Measurements from ENCODE around the gene SIRT3. TPM values are rescaled to one million over a fixed set of nuclear protein-coding genes. Genes with fewer than 3 reads are reported as not detected.

The SIRT3 gene
- total RNA-seq, 1 experiment from 2014 or later: 19.7 TPM

DNA sequence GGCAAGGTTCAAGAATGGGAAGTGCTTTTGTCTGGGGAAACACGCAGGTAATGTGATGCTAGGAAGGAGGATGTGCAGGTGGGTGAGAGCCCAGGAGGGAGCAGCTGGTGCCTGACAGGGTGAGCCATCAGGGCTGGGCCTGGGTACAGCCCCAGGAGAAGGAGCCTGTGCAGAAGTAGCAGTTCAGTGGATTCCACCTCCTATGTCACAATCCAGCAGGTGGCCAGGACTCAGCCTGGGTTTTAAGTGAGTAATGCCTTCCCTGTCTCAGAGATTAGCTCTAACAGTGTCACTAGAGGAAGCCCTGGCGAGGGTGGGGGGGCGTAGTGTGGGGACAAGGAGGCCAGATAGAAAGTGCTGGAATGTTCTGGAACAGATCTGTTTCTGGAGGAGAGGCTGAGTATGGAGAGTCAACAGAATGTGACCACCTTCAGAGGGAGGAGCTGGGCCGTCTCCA is 20.5 kb downstream of the SIRT3 start:
- DNase-seq (ENCODE audit: low spot score): peak; percentile 27

DNA sequence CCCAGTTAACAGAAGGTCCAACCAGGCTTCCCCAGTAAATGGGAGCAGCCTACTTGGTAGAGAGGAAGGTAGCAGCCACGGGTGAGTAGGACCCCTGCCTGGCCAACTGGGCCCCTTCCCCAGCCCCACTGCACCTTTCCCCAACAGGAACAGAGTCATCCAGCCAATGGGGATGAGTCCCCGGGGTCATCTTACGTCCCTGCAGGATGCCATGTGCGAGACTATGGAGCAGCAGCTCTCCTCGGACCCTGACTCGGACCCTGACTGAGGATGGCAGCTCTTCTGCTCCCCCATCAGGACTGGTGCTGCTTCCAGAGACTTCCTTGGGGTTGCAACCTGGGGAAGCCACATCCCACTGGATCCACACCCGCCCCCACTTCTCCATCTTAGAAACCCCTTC is 22.1 kb downstream of the SIRT3 start:
- no peak for DNase-seq (ENCODE audit: low spot score)

DNA sequence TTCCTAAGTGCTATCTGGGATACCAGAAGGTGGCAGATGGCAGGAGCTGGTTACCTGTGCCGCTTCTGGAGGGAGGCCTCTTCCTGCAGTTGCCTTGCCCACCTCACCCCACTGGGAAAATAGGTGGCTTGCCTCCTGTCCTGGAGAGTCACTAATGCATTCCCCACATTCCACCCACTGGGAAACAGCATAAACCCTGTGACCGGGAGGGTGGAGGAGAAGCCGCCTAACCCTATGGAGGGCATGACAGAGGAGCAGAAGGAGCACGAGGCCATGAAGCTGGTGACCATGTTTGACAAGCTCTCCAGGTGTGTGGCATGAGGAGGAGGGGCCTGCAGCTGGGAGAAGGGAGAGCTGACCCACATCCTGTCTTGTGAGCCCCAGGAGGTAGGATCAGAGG is 23.0 kb downstream of the SIRT3 start:
- DNase-seq (ENCODE audit: low spot score): peak; percentile 27

DNA sequence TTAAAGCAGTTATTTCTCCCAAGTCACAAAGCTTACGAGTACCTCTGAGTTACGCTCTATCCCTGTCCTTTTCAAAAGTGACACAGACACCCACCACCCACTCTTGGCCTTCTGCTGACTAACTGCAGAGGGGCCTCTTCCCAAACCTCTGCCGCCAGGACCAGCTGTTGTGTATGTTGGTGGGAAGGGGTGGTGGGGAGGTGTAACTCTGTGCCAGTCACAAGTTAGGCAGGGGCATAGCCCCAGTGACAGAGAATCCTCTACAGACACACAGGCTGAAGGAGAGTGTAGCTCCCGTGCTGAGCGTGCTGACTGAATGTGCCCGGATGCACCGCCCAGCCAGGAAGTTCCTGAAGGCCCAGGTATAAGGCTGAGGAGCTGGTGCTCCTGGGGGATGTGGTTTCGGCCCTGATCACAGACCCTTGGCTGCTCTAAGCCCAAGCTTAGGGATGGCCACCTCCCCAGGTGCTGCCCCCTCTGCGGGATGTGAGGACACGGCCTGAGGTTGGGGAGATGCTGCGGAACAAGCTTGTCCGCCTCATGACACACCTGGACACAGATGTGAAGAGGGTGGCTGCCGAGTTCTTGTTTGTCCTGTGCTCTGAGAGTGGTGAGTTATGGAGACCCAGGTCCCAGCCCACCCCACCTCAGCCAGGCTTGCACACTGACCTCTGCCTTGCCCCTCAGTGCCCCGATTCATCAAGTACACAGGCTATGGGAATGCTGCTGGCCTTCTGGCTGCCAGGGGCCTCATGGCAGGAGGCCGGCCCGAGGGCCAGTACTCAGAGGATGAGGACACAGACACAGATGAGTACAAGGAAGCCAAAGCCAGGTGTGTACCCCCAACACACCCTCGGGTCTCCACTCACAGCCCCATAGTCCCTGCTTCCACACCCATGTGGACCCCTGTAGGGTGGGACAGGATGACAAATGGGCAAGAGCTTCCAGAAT is 23.7 kb downstream of the SIRT3 start:
- no peak for DNase-seq (ENCODE audit: low spot score)

DNA sequence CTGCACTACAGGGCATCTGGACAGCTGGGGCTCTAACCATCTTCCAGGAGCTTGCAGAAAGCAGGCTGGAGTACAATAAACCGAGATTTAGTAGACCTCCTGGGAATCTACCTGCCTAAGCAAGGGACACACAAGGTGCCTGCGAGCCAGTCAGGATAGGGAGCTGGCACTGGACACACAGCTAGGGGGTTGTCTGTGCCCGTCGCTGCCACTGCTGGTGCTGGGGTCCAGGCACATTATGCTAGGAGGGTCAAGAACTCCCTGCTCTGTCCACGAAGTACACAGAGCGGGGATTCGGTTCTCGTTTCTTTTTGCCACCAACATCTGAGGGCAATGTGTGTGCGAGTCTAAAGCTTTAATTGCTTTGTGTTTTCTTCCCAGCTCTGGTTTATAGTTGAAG is 24.4 kb downstream of the SIRT3 start:
- no peak for DNase-seq (ENCODE audit: low spot score)

DNA sequence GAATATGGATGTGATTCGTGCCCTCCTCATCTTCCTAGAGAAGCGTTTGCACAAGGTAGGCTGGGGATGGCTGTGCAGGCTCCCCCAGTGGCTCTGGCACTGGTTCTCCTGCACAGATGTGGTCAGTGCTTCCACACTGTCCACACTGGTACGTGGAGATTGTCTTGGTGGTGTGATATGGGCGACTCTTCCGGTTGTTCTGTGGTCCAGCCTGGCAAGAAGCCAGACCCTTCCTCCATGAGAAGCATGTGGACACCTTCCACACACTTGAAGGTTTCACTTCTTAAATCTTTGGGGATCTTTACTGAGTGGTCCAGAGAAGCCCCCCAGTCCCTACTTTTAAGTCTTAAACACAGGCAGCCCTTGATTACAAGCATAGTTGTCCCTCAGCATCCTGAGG is 24.8 kb downstream of the SIRT3 start:
- no peak for DNase-seq (ENCODE audit: low spot score)

DNA sequence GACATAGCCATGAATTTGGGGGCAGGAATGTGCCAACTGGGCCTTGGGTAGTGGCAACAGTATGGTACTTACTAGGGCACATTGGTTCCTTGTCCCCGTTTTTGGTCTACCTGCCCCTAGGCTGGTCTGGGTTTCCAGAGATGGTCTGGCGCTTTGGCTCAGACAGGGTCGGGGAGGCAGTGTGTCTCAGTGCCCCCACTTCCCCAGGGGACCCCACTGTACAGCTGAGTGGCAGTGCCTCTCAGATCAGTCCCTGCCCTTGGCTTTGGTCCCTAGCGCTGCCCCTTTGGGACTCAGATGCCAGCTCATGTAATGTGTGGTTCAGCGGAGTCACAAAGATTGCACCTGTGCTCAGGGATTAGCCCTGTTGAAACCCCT is 25.4 kb downstream of the SIRT3 start:
- DNase-seq (ENCODE audit: low spot score): no peak

DNA sequence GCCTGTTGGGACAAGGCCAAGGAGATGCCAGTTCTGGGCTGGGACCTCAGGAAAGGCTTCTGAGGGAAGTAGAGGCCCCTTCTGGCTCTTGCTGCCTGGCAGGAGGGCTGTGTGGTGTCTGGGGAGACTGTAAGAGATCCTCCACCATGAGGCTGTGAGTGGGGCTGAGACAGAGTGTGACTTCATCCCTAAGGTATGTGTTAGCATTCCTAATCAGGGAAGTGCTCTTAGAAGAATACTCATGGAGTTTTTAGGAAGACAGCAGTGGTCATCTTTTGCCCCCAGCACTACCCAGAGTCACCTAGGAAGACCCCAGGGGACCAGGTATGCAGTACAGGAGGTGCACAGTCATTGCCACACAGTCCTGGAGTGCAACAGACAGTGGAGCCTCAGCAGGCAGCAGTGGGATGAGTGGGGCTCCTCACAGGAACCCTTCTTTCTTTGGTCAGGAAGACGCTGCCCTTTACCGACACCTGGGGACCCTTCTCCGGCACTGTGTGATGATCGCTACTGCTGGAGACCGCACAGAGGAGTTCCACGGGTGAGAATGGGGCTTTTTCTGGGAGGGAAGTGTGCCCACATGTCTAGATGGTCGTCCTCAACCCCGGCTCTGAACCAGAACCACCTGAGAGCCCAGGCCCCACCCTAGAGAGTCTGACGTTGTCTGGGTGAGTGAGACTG is 25.9 kb downstream of the SIRT3 start:
- peak; percentile 83 for DNase-seq (ENCODE audit: low spot score)

DNA sequence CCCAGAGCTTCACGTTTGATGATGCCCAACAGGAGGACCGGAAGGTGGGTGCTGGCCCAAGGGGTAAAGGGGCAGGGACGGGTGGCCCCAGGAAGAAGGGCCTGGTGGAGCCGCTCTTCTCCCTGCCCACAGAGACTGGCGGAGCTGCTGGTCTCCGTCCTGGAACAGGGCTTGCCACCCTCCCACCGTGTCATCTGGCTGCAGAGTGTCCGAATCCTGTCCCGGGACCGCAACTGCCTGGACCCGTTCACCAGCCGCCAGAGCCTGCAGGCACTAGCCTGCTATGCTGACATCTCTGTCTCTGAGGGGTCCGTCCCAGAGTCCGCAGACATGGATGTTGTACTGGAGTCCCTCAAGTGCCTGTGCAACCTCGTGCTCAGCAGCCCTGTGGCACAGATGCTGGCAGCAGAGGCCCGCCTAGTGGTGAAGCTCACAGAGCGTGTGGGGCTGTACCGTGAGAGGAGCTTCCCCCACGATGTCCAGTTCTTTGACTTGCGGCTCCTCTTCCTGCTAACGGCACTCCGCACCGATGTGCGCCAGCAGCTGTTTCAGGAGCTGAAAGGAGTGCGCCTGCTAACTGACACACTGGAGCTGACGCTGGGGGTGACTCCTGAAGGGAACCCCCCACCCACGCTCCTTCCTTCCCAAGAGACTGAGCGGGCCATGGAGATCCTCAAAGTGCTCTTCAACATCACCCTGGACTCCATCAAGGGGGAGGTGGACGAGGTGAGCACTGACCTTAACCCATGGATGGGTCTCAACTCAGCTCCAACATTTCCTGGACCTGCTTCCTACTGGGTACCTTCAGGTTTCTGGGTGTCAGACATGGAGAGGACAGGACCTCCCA is 26.6 kb downstream of the SIRT3 start:
- DNase-seq (ENCODE audit: low spot score): no peak

DNA sequence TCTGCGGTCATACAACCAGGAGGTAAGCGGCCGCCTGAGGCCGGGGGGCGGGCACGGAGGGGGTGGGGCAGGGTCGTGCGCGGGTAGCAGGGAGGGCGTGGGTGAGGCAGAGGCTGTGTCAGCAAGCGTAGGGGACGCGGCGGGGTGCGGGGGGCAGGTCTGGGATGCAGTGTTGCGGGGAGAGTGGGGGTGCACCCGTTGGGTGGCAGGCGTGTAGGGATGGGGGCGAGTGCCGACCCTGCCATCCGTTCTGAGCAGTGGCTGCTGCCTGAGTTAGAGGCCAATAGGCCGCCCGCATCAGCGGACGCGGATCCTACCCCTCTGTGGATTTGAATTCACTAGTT is 27.3 kb downstream of the SIRT3 start:
- DNase-seq (ENCODE audit: low spot score): no peak

DNA sequence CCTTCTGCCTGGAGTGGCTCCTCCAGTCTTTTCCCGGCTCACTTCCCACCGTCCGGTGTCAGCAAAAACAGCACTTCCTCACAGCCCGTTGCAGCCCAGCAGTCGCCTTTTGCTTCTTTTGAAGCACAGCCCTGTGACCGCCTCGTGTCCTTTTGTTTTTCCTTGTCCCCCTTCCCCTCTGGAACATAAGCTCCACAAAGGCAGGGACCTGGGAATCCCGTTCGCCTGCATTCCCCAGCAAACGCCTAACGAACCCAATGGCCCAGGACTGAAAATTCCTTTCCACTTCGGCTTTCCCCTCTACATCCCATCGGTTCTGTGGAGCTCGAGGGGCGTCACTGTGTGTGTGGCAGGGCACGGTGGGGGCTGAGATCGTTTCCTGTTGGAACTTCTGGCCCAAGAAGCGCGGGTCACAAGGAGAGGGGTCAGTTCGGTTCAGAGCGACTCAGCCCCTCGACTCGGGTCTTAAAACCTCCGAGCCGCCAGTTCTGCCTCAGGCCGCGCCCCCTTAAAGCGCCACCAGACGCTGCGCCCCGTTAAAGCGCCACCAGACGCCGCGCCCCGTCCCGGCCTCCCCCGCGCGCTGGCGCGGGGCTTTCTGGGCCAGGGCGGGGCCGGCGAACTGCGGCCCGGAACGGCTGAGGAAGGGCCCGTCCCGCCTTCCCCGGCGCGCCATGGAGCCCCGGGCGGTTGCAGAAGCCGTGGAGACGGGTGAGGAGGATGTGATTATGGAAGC is 27.8 kb downstream of the SIRT3 start:
- peak; percentile 64 for DNase-seq (ENCODE audit: low spot score)

DNA sequence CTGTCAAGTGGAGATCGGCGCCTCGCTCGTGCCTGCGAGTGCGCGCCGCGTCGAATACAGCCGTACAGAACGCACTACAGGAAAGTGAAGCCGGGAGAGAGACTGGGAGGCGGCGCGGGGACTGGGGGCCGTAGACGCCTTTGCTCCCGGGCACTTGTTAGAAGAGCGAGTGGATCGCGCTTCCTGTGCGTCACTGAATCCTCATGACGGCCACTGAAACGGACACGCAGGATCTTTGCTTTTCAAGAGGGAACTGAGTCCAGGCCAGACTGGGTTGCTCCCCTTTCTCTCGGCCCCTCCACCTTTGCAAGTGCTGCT is 28.3 kb downstream of the SIRT3 start:
- peak; percentile 51 for DNase-seq (ENCODE audit: low spot score)

DNA sequence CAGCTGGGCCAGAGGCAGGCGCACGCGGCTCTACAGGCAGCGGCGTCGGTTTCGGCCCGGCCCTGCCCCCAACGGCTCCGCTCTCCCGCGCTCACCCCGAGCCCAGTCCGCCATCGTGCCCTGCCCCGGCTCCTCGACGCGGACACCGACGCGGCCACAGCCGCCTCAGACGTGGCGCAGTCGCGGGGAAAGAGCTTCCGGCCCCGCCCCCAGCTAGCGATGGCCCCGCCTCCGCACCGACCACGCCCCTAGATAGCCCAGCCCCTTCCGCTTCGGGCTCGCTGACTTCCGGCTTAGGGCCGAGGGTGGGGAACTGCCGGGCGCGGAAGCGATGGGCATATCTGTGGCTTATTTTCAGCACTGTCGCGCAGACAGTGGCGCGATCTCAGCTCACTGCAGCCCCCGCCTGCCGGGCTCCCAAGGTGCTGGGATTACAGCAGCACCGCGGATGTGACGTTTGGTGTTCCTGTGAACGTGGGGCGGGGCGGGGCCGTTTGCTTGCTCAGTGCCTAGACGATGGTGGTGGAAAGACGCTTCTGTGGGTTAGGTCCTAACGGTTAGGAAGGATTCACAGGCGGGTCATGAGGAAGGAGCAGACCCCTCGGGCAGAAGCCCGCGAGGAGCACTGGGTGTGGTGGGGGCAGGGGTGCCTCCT is 28.8 kb downstream of the SIRT3 start, which contains the start of the genes BET1L and RIC8A:
TSS of gene BET1L (minus strand) at position 192 of the 655 bp plus-strand sequence. CDS start at position 114, 78 bp downstream.
TSS of gene RIC8A (plus strand) at position 501 of the 655 bp plus-strand sequence. CDS start 1,147 bp downstream, outside the sequence.
- DNase-seq (ENCODE audit: low spot score): peak; percentile 98

DNA sequence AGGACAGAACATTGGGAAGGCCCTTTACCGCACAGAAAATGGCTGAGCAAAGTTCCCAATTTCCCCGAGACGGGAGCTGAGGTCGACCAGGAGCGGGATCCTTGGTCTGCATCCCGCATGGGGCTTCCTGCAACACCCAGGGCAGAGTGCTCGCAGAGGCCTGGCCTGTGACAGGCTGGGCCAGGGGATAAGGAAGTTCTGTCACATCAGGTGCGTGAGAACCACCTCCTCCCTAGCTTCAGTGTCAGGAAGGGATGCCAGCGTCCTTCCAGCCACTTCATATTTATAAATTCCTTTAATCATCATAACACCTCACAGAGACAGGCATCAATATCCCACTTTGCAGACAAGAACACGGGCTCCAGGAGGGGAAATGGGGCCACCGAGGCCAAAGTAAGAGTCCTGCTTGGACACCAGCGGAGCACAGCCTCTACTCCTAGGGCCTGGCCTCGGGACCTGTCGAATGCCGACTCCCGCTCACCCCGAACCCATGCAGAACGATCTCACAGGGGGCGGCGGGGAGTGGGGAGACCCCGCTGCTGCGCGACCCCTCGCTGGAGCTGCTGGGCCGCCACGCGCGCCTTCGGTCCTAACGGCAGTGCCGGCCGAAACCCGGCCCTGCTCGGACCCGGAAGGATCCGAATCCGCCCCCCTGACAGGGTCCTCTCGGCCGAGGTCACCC is 29.5 kb downstream of the SIRT3 start:
- no peak for DNase-seq (ENCODE audit: low spot score)

DNA sequence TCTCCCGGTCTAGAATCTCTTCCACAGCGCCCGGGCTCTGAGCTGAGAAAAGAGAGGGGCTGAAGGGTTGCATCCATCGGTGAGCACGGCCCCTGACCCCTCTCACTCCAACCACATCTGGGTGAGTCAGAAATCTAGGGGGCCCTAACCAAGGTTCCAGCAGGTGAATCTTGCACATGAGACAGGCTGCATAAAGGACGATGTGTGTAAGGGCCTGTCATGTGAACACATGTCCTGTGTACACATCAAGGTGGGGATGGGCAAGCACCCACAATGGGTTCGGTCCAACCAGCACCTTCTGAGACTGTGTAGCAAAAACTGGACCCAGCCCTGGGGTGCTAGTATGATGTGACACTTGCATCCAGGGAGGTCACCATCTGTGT is 30.1 kb downstream of the SIRT3 start:
- DNase-seq (ENCODE audit: low spot score): no peak

DNA sequence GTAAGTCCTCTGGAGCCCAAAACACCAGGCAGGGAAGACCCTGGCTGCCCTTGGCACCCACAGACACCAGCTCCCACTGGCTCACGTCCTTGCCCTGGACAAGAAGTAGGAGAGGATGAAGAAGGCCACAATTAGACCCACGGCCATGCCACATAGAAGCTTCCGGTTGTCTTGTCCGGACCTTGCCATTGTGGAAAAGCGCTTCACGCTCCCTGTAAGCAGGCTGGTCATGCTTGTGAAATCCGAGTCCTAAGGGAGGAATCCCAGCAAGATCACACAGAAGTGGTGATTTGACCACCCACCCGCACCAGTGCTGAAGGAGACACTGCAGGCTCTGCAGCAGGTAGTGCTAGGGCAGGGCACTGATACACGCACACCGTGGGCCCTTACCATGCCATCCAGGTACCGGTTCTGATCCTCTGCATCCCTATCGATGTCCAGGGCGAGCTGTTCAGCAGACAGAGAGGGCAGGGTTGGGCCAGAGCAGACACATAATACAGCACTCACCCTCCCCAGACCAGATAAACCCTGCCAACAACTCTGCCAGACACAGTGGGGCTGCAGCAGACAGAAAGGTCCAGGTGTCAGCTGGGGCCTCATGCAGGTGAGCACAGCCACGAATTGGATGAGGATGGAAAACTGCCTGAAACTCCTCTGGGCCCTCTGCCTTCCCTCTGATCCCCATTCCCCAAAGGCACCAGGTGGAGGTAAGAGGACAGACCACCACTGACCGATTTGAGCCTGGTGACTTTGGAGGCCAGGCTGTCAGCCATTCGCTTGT is 30.7 kb downstream of the SIRT3 start:
- DNase-seq (ENCODE audit: low spot score): no peak

DNA sequence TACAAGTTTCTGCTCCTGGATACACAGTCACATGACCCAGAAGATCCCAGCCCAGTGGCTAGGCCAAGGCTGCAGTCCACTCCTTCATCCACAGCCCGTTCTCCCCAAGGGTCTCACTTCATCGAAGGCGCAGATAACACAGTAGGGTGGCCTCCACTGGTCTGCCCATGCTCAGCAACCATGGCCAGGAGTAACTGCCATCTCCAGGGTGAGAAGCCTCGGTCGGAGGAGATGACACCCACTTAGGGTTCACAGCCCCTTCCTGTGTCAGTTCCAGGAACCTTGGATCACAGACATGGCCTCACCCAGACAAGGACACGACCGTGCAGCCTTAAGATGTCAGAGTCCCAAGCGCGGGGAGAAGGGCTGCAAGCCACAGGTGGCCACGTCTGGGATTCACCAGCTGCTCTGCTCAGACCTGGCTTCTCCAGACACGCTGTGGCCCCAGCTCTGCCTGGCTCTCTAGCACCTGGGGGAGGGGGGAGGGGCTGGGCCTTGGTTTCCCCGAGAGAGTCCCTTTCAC is 31.5 kb downstream of the SIRT3 start:
- no peak for DNase-seq (ENCODE audit: low spot score)

DNA sequence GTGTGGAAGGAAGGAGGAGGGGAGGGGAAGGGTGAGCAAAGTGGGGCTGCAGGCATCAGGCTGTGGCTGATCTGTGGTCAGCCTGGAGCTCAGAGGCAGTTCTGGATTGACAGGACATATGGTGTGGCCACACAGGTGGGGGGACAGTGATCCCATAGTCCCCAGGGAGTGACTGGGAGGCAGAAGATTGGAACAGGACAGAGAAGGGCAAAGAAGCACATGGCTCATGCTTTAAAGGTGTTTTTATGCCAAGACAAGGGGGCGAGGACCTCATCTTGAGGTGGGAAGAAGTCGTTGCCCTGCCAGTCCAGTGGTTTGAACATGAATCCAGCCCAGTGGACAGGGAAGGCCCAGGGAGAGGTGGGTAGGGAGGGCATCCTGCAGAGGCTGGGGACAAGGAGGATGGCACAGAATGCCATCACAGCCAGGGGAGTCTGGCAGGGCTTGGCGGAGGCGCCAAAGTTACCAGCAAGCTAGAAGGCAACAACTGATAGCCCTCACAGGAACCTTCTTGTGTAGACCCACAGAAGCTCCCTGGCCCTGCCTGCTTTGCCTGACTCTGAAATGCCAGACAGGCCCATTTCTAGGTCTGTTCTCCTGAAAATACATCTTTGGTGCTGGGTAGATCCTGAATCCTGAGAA is 32.1 kb downstream of the SIRT3 start:
- no peak for DNase-seq (ENCODE audit: low spot score)
